GM10266 (cell line): ENCODE results near the gene TMEM19.

Experiments
- DNase-seq: peaks from one replicate; pipeline ENCODE4 v3.0.0; 2012; ENCODE audit errors: extremely low spot score
- CTCF ChIP-seq: IDR thresholded peaks from 2 replicates; pipeline ENCODE4 v1.5.1; 2012; ENCODE audit warnings: mild to moderate bottlenecking, low read depth; ENCODE audit not compliant: control insufficient read depth, insufficient read depth; ENCODE audit errors: missing control alignments

The TMEM19 gene

GRCh38 chr12:71727958-71728357 lies 42.1 kb downstream of the TMEM19 start:
- TF ChIP-seq CTCF, result no peak
- no peak for DNase-seq

GRCh38 chr12:71730936-71731335 lies 45.1 kb downstream of the TMEM19 start:
- DNase-seq, result no peak
- TF ChIP-seq CTCF, result no peak

DNA sequence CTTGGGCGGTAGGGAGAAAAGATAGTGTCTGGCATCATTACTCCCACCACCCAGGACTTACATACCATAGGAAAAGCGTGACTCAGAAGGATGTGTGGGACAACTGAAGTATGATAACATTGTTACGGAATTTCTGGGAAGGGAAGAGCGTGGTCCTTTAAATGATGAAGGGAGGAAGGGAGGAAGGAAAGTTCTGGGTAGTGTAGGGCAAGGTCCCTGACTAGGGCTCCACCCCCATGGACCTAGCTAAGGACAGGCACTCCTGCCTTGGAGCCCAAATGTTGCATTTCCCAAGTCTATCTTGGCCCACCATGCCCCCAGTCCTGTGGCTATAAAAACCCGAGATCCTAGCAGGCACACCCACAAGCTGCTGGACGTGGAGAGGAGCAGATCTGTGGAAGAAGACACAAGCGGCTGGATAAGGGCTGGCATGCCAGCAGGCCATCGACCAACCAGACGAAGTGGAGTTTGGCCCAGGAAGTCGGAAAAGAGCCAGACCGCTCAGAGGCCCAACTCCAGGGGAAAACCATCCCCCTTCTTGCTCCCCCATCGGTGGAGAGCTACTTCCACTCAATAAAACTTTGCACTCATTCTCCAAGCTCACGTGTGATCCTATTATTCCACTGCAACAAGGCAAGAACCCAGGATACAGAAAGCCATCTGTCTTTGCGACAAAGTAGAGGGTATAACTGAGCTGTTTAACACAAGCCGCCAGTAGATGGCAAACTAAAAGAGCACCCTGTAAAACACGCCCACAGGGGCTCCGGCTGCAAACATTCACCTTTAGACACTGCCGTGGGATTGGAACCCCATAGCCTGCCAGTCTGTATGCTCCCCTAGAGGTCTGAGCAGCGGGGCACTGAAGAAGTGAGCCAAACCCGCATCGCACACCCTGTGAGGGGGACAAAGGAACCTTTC lies 45.8 kb downstream of the TMEM19 start:
- DNase-seq, result no peak
- no peak for TF ChIP-seq CTCF

DNA sequence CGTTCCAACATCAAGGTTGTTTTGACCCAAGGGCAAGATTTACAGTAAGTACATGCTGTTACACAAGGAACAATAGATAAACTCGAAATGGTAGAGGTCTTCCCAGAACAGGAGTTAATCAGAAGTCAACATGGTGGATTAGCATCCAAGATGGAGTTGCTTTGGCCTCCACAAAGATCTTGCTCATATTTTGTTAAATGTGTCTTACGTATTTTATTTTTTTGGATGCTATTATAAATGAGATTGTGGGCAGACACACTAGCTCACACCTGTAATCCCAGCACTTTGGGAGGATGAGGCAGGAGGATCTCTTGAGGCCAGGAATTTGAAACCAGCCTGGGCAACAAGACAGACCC lies 46.5 kb downstream of the TMEM19 start:
- no peak for TF ChIP-seq CTCF
- no peak for DNase-seq

DNA sequence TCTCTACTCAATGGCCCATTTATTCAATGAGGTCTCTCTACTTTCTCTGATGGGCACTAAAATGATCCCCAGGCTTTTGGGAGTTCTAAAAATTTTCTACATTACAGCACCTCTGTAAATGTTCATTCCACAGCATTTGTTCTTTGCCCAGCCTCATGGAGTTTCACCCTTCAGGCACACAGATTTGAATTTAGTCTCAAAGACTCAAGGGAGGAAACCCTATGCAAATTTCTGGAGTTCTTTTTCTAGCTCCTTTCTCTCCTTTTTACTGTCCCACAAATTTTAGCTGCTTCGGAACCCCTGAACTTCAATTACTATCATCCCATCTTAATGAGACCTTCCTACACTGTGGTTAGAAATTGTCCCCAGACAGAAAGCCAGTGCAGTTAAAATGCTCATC lies 51.3 kb downstream of the TMEM19 start:
- no peak for DNase-seq
- TF ChIP-seq CTCF, result no peak

DNA sequence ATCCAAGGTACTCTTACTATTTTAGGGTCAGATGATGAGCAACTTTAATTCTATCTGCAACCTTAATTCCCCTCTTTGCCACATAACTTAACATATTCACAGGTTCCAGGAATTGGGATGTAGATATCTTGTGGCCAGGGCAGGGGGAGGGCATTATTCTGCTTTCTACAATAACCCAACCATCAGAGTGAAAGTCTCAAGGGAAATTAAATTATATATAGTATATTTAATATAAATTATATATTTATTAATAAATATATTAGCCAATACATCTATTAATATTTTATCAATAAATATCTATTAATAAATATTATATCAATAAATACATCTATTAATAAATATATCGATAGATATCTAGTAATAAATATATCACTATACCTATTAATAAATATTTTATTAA lies 57.1 kb downstream of the TMEM19 start:
- no peak for TF ChIP-seq CTCF

DNA sequence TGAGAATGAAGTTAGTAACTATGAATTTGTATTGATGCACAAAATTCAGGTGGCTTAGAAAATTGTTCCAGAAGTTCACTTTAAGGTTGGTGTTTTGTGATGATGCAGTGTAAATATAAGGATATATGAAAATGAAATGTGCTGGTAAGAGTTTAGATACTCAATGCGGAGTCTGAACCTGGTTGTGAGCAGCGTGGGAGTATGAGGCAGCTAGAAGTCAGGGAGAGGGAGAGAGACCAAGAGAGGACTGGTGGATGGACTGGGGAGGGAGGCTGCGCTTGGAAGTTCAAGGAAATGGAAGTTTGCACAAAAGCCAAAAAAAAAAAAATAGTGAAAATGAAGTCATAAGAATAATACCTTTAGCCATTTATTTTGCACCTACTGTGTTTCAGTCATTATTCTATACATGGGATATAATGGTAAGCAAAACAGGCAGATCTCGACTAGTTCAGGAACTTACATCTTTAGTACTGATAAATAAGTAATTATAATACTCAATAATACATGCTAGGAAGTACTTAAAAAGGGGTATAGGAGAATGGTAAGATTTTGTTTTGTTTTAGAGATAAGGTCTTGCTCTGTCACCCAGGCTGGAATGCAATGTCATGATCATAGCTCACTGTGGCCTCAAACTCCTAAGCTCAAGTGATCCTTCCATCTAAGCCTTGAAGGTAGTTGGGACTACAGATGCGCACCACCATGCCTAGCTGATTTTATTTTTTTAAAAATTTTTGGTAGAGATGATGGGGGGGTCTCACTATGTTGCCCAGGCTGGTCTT lies 58.8 kb downstream of the TMEM19 start:
- no peak for TF ChIP-seq CTCF
- DNase-seq, result no peak

More for the DNA sequence above, 57.1 kb downstream of the TMEM19 start:
- no peak for DNase-seq
